ENCODE measurements around the gene SND1. TPM values are rescaled to one million over a fixed set of nuclear protein-coding genes. Genes with fewer than 3 reads are reported as not detected.

Gene SND1
- total and polyA plus RNA-seq, 10 of the 15 experiments (the other 5 are each of a cell fraction or from before 2014, with no cell fraction given): 52.4 to 270 (median 146) TPM

DNA sequence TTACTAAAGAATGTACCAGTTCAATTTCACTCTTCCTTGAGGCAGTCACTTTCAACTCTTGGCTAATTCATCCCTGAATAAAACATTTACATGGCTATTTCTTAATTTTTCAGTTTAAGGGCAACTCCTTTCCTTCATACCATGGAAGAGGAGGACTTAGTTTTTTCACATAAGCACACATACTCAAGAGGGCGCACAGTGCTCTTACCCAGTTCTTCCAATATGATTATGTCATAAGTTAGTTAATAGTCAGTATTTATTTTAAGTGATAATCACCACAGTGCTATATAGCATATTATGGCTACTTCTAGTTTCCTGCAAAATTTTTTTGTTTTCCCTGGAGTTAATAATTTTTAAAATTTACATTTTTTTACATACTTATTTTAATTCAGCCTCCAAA, 58.6 kb downstream of the SND1 start (continued):
- TF ChIP-seq, protein P1, sequence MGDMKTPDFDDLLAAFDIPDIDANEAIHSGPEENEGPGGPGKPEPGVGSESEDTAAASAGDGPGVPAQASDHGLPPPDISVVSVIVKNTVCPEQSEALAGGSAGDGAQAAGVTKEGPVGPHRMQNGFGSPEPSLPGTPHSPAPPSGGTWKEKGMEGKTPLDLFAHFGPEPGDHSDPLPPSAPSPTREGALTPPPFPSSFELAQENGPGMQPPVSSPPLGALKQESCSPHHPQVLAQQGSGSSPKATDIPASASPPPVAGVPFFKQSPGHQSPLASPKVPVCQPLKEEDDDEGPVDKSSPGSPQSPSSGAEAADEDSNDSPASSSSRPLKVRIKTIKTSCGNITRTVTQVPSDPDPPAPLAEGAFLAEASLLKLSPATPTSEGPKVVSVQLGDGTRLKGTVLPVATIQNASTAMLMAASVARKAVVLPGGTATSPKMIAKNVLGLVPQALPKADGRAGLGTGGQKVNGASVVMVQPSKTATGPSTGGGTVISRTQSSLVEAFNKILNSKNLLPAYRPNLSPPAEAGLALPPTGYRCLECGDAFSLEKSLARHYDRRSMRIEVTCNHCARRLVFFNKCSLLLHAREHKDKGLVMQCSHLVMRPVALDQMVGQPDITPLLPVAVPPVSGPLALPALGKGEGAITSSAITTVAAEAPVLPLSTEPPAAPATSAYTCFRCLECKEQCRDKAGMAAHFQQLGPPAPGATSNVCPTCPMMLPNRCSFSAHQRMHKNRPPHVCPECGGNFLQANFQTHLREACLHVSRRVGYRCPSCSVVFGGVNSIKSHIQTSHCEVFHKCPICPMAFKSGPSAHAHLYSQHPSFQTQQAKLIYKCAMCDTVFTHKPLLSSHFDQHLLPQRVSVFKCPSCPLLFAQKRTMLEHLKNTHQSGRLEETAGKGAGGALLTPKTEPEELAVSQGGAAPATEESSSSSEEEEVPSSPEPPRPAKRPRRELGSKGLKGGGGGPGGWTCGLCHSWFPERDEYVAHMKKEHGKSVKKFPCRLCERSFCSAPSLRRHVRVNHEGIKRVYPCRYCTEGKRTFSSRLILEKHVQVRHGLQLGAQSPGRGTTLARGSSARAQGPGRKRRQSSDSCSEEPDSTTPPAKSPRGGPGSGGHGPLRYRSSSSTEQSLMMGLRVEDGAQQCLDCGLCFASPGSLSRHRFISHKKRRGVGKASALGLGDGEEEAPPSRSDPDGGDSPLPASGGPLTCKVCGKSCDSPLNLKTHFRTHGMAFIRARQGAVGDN (IDR thresholded peaks at IDR 0.05): no peak
- no peak for TF ChIP-seq RCOR1 (conservative IDR thresholded peaks at IDR 0.05; ENCODE audit: low read depth, low read length)
- no peak for TF ChIP-seq MXI1 (IDR thresholded peaks at IDR 0.05; ENCODE audit: low read depth, low read length)
- TF ChIP-seq HCFC1 (IDR thresholded peaks at IDR 0.05; ENCODE audit: low read length): no peak
- TF ChIP-seq RFX5 (IDR thresholded peaks at IDR 0.05; ENCODE audit: low read depth, low read length): no peak
- TF ChIP-seq MYB (IDR thresholded peaks at IDR 0.05; ENCODE audit: borderline replicate concordance, low read depth, low read length): no peak

DNA sequence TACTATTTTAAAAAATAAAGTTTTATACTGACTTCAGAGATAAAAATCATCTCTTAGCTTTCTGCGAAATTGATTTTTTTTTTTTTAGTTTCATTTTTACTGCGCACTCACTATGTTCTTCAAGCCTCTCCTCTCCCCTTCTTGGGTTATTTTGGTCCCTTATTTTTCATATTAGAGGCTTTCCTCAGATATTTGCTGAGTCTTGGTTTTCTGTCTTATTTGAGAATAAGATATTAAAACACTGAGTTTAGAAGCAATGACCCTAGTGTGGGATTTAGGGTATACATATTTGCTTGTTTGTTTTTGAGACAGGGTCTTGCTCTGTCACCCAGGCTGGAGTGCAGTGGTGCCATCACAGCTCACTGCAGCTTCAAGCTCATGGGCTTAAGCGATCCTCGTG, 59.9 kb downstream of the SND1 start:
- Histone ChIP-seq H3K79me2 (ENCODE audit: control insufficient read depth, insufficient read depth, low read length) (peaks cover 10% of the 10 kb centered on the region), H3K4me2 (ENCODE audit: control insufficient read depth, insufficient read depth) (no peak overlapping the region), H3K27me3 (replicated peaks in 1 of 2; ENCODE audit: control insufficient read depth in 2 of 2, insufficient read depth in 2 of 2, low read length in 1 of 2) (no peaks in the 10 kb centered on the region), H3K4me1 (ENCODE audit: control insufficient read depth, insufficient read depth, low read length) (no peaks in the 10 kb centered on the region), H4K20me1 (ENCODE audit: control insufficient read depth, insufficient read depth) (peaks cover 2% of the 10 kb centered on the region), H3K36me3 (ENCODE audit: control insufficient read depth in 2 of 2, insufficient read depth in 2 of 2, low read length in 1 of 2) (peaks cover 9 to 46% of the 10 kb centered on the region in 2 experiments), H3K4me3 (no peak overlapping the region), H3K27ac (ENCODE audit: control insufficient read depth, insufficient read depth) (no peak overlapping the region), H3K9ac (ENCODE audit: control insufficient read depth, insufficient read depth, low read length) (no peak overlapping the region), H2AFZ (ENCODE audit: control insufficient read depth, low read depth, low read length) (no peak overlapping the region), H3K9me3 (replicated peaks; ENCODE audit: control insufficient read depth, insufficient read depth, low read length) (peaks cover 10% of the 10 kb centered on the region)
- WGBS (ENCODE audit: insufficient coverage, insufficient replicate concordance, low lambda C conversion rate, missing lambda C conversion rate): 94% methylated on average over 4 of the region's 4 CpGs
- no peak for ATAC-seq
- no TSS peak for BruUV-seq (replicated peaks)
- CTCF ChIA-PET: interaction anchor here (0.6 to 1.6 kb wide), 4 partner anchors 81 to 509 kb away, joined by 3 to 8 read pairs (median 4); no protein-coding TSS in a partner anchor
- no peak for FAIRE-seq
- RAD21 ChIA-PET (ENCODE audit: unreplicated experiment): no interaction called here
- in situ Hi-C loops (cut with MboI): loop anchor here (5.0 kb wide), 1 partner anchor 495 kb away; no protein-coding TSS in a partner anchor
- no peak for DNase-seq (ENCODE audit: low read depth, low spot score)
- intact Hi-C loops (cut with micrococcal nuclease; ENCODE audit: unreplicated experiment): loop anchor here (10.0 kb wide), 1 partner anchor 223 kb away; no protein-coding TSS in a partner anchor
- POLR2A ChIA-PET: no interaction called here
- SMC1A ChIA-PET (ENCODE audit: uncharacterized antibody, unreplicated experiment): interaction anchor here (1.0 to 7.1 kb wide), 4 partner anchors 14 to 497 kb away, joined by 3 to 56 read pairs (median 3); no protein-coding TSS in a partner anchor
- TF ChIP-seq CHD1 (IDR thresholded peaks at IDR 0.05; ENCODE audit: low read depth, low read length) (no peak), BRCA1 (IDR thresholded peaks at IDR 0.05; ENCODE audit: low read depth, low read length) (no peak), EED (IDR thresholded peaks at IDR 0.05; ENCODE audit: low read depth) (no peak), POLR2AphosphoS2 (IDR thresholded peaks at IDR 0.05; ENCODE audit: low read depth, low read length) (no peak), TCF7 (IDR thresholded peaks at IDR 0.05; ENCODE audit: borderline replicate concordance) (no peak), MYC (IDR thresholded peaks at IDR 0.05; ENCODE audit: insufficient read depth, insufficient read length, insufficient replicate concordance, low read length, severe bottlenecking) (no peak), MTA3 (IDR thresholded peaks at IDR 0.05; ENCODE audit: borderline replicate concordance, low read length) (no peak), KLF5 (IDR thresholded peaks at IDR 0.05; ENCODE audit: partially characterized antibody) (no peak), HDAC2 (IDR thresholded peaks at IDR 0.05) (no peak), HCFC1 (IDR thresholded peaks at IDR 0.05; ENCODE audit: low read length) (no peak), RAD21 (IDR thresholded peaks at IDR 0.05; ENCODE audit: insufficient read depth, low read depth, low read length) (no peak), CHD4 (IDR thresholded peaks at IDR 0.05) (no peak)
- TF ChIP-seq, protein P2, sequence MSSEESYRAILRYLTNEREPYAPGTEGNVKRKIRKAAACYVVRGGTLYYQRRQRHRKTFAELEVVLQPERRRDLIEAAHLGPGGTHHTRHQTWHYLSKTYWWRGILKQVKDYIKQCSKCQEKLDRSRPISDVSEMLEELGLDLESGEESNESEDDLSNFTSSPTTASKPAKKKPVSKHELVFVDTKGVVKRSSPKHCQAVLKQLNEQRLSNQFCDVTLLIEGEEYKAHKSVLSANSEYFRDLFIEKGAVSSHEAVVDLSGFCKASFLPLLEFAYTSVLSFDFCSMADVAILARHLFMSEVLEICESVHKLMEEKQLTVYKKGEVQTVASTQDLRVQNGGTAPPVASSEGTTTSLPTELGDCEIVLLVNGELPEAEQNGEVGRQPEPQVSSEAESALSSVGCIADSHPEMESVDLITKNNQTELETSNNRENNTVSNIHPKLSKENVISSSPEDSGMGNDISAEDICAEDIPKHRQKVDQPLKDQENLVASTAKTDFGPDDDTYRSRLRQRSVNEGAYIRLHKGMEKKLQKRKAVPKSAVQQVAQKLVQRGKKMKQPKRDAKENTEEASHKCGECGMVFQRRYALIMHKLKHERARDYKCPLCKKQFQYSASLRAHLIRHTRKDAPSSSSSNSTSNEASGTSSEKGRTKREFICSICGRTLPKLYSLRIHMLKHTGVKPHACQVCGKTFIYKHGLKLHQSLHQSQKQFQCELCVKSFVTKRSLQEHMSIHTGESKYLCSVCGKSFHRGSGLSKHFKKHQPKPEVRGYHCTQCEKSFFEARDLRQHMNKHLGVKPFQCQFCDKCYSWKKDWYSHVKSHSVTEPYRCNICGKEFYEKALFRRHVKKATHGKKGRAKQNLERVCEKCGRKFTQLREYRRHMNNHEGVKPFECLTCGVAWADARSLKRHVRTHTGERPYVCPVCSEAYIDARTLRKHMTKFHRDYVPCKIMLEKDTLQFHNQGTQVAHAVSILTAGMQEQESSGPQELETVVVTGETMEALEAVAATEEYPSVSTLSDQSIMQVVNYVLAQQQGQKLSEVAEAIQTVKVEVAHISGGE (CRISPR knock-in tag; IDR thresholded peaks at IDR 0.05): no peak

Measured in GM12878 (cell line).